ENCODE data around the gene TMEM213.

The TMEM213 gene

GRCh38 chr7:138843632-138844580 lies 46.1 kb downstream of the TMEM213 start:
- no peak for DNase-seq

GRCh38 chr7:138845711-138846110 lies 47.9 kb downstream of the TMEM213 start:
- no peak for DNase-seq

- no peak for DNase-seq
Observed at GRCh38 chr7:138848056-138848980, 50.5 kb downstream of the TMEM213 start.

GRCh38 chr7:138849701-138850100 lies 51.9 kb downstream of the TMEM213 start:
- DNase-seq, result no peak

- no peak for DNase-seq
Observed at GRCh38 chr7:138852469-138852868, 54.7 kb downstream of the TMEM213 start.

- DNase-seq, result no peak
Observed at GRCh38 chr7:138853448-138853847, 55.7 kb downstream of the TMEM213 start.

- no peak for DNase-seq
Observed at GRCh38 chr7:138854115-138854645, 56.4 kb downstream of the TMEM213 start.

- DNase-seq, result no peak
Observed at GRCh38 chr7:138857728-138858127, 59.9 kb downstream of the TMEM213 start.

GRCh38 chr7:138861051-138861450 lies 63.3 kb downstream of the TMEM213 start:
- no peak for DNase-seq

GRCh38 chr7:138863931-138864330 lies 66.1 kb downstream of the TMEM213 start:
- no peak for DNase-seq

GRCh38 chr7:138864667-138865066 lies 66.9 kb downstream of the TMEM213 start:
- no peak for DNase-seq

- DNase-seq, result peak in 1 of 2 experiments; percentile 30
Observed at GRCh38 chr7:138865843-138866242, 68.0 kb downstream of the TMEM213 start.

- DNase-seq, result no peak
Observed at GRCh38 chr7:138866353-138866752, 68.6 kb downstream of the TMEM213 start.

- no peak for DNase-seq
Observed at GRCh38 chr7:138867744-138868143, 70.0 kb downstream of the TMEM213 start.

- no peak for DNase-seq
Observed at GRCh38 chr7:138868711-138869110, 70.9 kb downstream of the TMEM213 start.

- no peak for DNase-seq
Observed at GRCh38 chr7:138869353-138869752, 71.6 kb downstream of the TMEM213 start.

- DNase-seq, result no peak
Observed at GRCh38 chr7:138871065-138871813, 73.4 kb downstream of the TMEM213 start.

GRCh38 chr7:138871814-138872090 lies 74.0 kb downstream of the TMEM213 start:
- no peak for DNase-seq

GRCh38 chr7:138872576-138872975 lies 74.8 kb downstream of the TMEM213 start:
- no peak for DNase-seq

- DNase-seq, result no peak
Observed at GRCh38 chr7:138873220-138873892, 75.6 kb downstream of the TMEM213 start.

- peak; percentile 18 to 73 for DNase-seq
Observed at GRCh38 chr7:138875794-138876193, 78.0 kb downstream of the TMEM213 start.

GRCh38 chr7:138876326-138876725 lies 78.5 kb downstream of the TMEM213 start:
- no peak for DNase-seq
